GM23338 (cell line): Measurements from ENCODE around the gene TEPSIN. TPM values are rescaled to one million over a fixed set of nuclear protein-coding genes. Genes with fewer than 3 reads are reported as not detected.

Experiments
- ATAC-seq: fragments of 200-7000 bp; cut with Tn5 transposase; 3 replicates; pipeline ENCODE4 v1.9.1; 2020
- DNase-seq: peaks from one replicate; pipeline ENCODE4 v3.0.0-alpha.2; 2015; ENCODE audit warnings: low spot score
- H2AFZ ChIP-seq: fragments of 200-600 bp; sonication (generic); 2 replicates; pipeline ENCODE4 v1.8.0; 2016; ENCODE audit warnings: antibody characterized with exemption, mild to moderate bottlenecking, moderate library complexity
- H3F3A ChIP-seq: fragments of 200-600 bp; sonication (generic); replicated peaks from 2 replicates; pipeline ENCODE4 v1.8.0; 2017; ENCODE audit warnings: antibody characterized with exemption, mixed run types, low read depth
- H3K27ac ChIP-seq: fragments of 200-600 bp; sonication (generic); 2 replicates; pipeline ENCODE4 v1.6.1; 2016; ENCODE audit warnings: low read depth
- H3K27me3 ChIP-seq: fragments of 200-600 bp; sonication (generic); 2 replicates; pipeline ENCODE4 v1.8.0; 2016; ENCODE audit warnings: mild to moderate bottlenecking, mixed run types, moderate library complexity; ENCODE audit not compliant: insufficient read depth
- H3K36me3 ChIP-seq: fragments of 200-600 bp; sonication (generic); 2 replicates; pipeline ENCODE4 v1.8.0; 2016; ENCODE audit warnings: mild to moderate bottlenecking; ENCODE audit not compliant: insufficient read depth
- H3K4me1 ChIP-seq: fragments of 200-600 bp; sonication (generic); 2 replicates; pipeline ENCODE4 v1.8.0; 2016; ENCODE audit warnings: mild to moderate bottlenecking, moderate library complexity; ENCODE audit not compliant: insufficient read depth
- H3K4me2 ChIP-seq: fragments of 200-600 bp; sonication (generic); 2 replicates; pipeline ENCODE4 v1.7.1; 2017; ENCODE audit warnings: mixed run types
- H3K4me3 ChIP-seq: fragments of 200-600 bp; sonication (generic); 2 replicates; pipeline ENCODE4 v1.6.1; 2016; ENCODE audit warnings: mixed run types
- H3K79me2 ChIP-seq: fragments of 200-600 bp; sonication (generic); replicated peaks from 2 replicates; pipeline ENCODE4 v1.8.0; 2017; ENCODE audit warnings: mild to moderate bottlenecking; ENCODE audit not compliant: insufficient read depth
- H3K9me2 ChIP-seq: fragments of 200-600 bp; sonication (generic); 2 replicates; pipeline ENCODE4 v1.8.0; 2017; ENCODE audit not compliant: insufficient read depth
- H4K20me1 ChIP-seq: fragments of 200-600 bp; sonication (generic); replicated peaks from 2 replicates; pipeline ENCODE4 v1.8.0; 2017; ENCODE audit warnings: mild to moderate bottlenecking; ENCODE audit not compliant: insufficient read depth
- H3K27ac Mint-ChIP-seq: 2 replicates; pipeline ENCODE4 v1.8.0; 2020; ENCODE audit warnings: inconsistent platforms, mild to moderate bottlenecking, moderate library complexity, mixed read lengths
- H3K27me3 Mint-ChIP-seq: 3 replicates; pipeline ENCODE4 v1.8.0; 2022; ENCODE audit warnings: low read depth, mild to moderate bottlenecking, moderate library complexity, mixed read lengths, inconsistent platforms; ENCODE audit not compliant: insufficient read depth, poor library complexity
- H3K36me3 Mint-ChIP-seq: 3 replicates; pipeline ENCODE4 v1.8.0; 2021; ENCODE audit warnings: low read depth, mild to moderate bottlenecking, inconsistent platforms, moderate library complexity, mixed read lengths
- H3K4me1 Mint-ChIP-seq: 3 replicates; pipeline ENCODE4 v1.8.0; 2020; ENCODE audit warnings: mild to moderate bottlenecking, inconsistent platforms, mixed read lengths
- H3K4me3 Mint-ChIP-seq: 3 replicates; pipeline ENCODE4 v1.8.0; 2021; ENCODE audit warnings: moderate library complexity, mild to moderate bottlenecking, inconsistent platforms, mixed read lengths
- H3K9me3 Mint-ChIP-seq: 3 replicates; pipeline ENCODE4 v1.8.0; 2020; ENCODE audit warnings: moderate library complexity, mild to moderate bottlenecking, inconsistent platforms, mixed read lengths
- ETS1 ChIP-seq: IDR thresholded peaks from 2 replicates; pipeline ENCODE4 v1.6.1; 2016; ENCODE audit warnings: antibody characterized with exemption
- EZH2 ChIP-seq: fragments of 200-600 bp; sonication (generic); IDR thresholded peaks from one replicate; pipeline ENCODE4 v1.8.0; 2017; ENCODE audit warnings: antibody characterized with exemption, mild to moderate bottlenecking, low read depth; ENCODE audit not compliant: unreplicated experiment
- NANOG ChIP-seq: IDR thresholded peaks from 2 replicates; pipeline ENCODE4 v1.6.1; 2016; ENCODE audit warnings: antibody characterized with exemption, borderline replicate concordance
- POLR2AphosphoS5 ChIP-seq: IDR thresholded peaks from 2 replicates; pipeline ENCODE4 v1.6.1; 2016; ENCODE audit warnings: antibody characterized with exemption, low read depth
- REST ChIP-seq: IDR thresholded peaks from one replicate; pipeline ENCODE4 v1.6.1; 2018; ENCODE audit warnings: antibody characterized with exemption; ENCODE audit not compliant: unreplicated experiment
- STAT1 ChIP-seq: IDR thresholded peaks from one replicate; pipeline ENCODE4 v1.6.1; 2016; ENCODE audit warnings: antibody characterized with exemption; ENCODE audit not compliant: unreplicated experiment
- ZNF331 ChIP-seq: fragments of 250-450 bp; sonication (Bioruptor Pico); IDR thresholded peaks from 2 replicates; pipeline ENCODE4 v1.5.0; 2020; ENCODE audit warnings: low read depth, mild to moderate bottlenecking, moderate library complexity
- ZNF462 ChIP-seq: fragments of 250-450 bp; sonication (Bioruptor Pico); IDR thresholded peaks from 2 replicates; pipeline ENCODE4 v1.5.0; 2020; ENCODE audit warnings: mild to moderate bottlenecking, moderate library complexity
- polyA plus RNA-seq: library from polyadenylated mRNA; unstranded; fragments of >200 nt; fragmentation: Nextera tagmentation; extraction: Ambion mirVana; gene quantifications from 2 replicates; pipeline ENCODE4 v1.2.1, GENCODE V29; 2016
- total RNA-seq: library from RNA; depleted of rRNA; stranded (reverse); fragments of >200 nt; shearing (Covaris generic); gene quantifications from 2 replicates; pipeline ENCODE4 v1.2.3, GENCODE V29; 2014

The TEPSIN gene
- total and polyA plus RNA-seq, 2 experiments from 2014 or later = 4.4 to 25.3 TPM

- TF ChIP-seq REST (no peak), EZH2 (no peak), POLR2AphosphoS5 (no peak), NANOG (no peak), STAT1 (no peak), ETS1 (no peak)
These were observed 40.7 kb upstream of the TEPSIN start (continued) for GRCh38 chr17:81279278-81280275.

GRCh38 chr17:81278831-81279230, 40.0 kb upstream of the TEPSIN start:
- no peaks in the 10 kb centered on the region for H3K4me1 ChIP-seq
- peaks cover 4% of the 10 kb centered on the region for H3K27me3 Mint-ChIP-seq
- peaks cover 10% of the 10 kb centered on the region for H3K36me3 Mint-ChIP-seq
- no peak overlapping the region for H3K27ac Mint-ChIP-seq
- H2AFZ ChIP-seq = no peak overlapping the region
- no peaks in the 10 kb centered on the region for H3F3A ChIP-seq
- H3K4me3 ChIP-seq = no peak overlapping the region
- H4K20me1 ChIP-seq = no peaks in the 10 kb centered on the region; the same call in 1 of the 2 replicates
- no peaks in the 10 kb centered on the region for H3K9me2 ChIP-seq
- H3K9me3 Mint-ChIP-seq = no peaks in the 10 kb centered on the region
- no peak overlapping the region for H3K4me3 Mint-ChIP-seq
- H3K27me3 ChIP-seq = no peaks in the 10 kb centered on the region
- DNase-seq = no peak
- no peaks in the 10 kb centered on the region for H3K79me2 ChIP-seq
- no peaks in the 10 kb centered on the region for H3K4me1 Mint-ChIP-seq
- H3K4me2 ChIP-seq = no peak overlapping the region
- no peaks in the 10 kb centered on the region for H3K36me3 ChIP-seq
- H3K27ac ChIP-seq = no peak overlapping the region
- no peak for ATAC-seq
- no peak for TF ChIP-seq ZNF331 (CRISPR knock-in tag)
- TF ChIP-seq NANOG = no peak
- no peak for TF ChIP-seq STAT1
- no peak for TF ChIP-seq REST
- no peak for TF ChIP-seq ZNF462
- no peak for TF ChIP-seq POLR2AphosphoS5
